Nephron (organoid): ENCODE results near the gene CCDC9.
"Not testable (repeated sequence)": the region's sequence is repeated elsewhere in the genome, so short reads cannot be mapped to it uniquely, and the experiment has no call there.

Source experiments
- H3K27ac Mint-ChIP-seq, 3 experiments: 2 replicates each; pipeline ENCODE4 v1.8.0; 2020; ENCODE audit warnings: mixed read lengths in 3 of 3, mild to moderate bottlenecking in 2 of 3, moderate library complexity in 1 of 3
- H3K27me3 Mint-ChIP-seq: 2 replicates; pipeline ENCODE4 v1.8.0; 2021; ENCODE audit warnings: low read depth, mild to moderate bottlenecking, moderate library complexity, mixed read lengths
- H3K36me3 Mint-ChIP-seq: 2 replicates; pipeline ENCODE4 v1.8.0; 2020; ENCODE audit warnings: low read depth, mixed read lengths
- H3K4me1 Mint-ChIP-seq: 2 replicates; pipeline ENCODE4 v1.8.0; 2020; ENCODE audit warnings: mixed read lengths
- H3K4me3 Mint-ChIP-seq, 3 experiments: 2 replicates each; pipeline ENCODE4 v1.8.0; 2020; ENCODE audit warnings: mild to moderate bottlenecking in 3 of 3, mixed read lengths in 3 of 3, moderate library complexity in 2 of 3
- H3K9me3 Mint-ChIP-seq: 2 replicates; pipeline ENCODE4 v1.8.0; 2020; ENCODE audit warnings: mixed read lengths
- TF ChIP-seq, protein P1 (sequence below), 3 experiments: fragments of 200-600 bp; sonication (generic); IDR thresholded peaks; one replicate each; pipeline ENCODE4 v1.5.0; 2021; ENCODE audit warnings: antibody characterized with exemption in 3 of 3; ENCODE audit not compliant: unreplicated experiment in 3 of 3

The CCDC9 gene

DNA sequence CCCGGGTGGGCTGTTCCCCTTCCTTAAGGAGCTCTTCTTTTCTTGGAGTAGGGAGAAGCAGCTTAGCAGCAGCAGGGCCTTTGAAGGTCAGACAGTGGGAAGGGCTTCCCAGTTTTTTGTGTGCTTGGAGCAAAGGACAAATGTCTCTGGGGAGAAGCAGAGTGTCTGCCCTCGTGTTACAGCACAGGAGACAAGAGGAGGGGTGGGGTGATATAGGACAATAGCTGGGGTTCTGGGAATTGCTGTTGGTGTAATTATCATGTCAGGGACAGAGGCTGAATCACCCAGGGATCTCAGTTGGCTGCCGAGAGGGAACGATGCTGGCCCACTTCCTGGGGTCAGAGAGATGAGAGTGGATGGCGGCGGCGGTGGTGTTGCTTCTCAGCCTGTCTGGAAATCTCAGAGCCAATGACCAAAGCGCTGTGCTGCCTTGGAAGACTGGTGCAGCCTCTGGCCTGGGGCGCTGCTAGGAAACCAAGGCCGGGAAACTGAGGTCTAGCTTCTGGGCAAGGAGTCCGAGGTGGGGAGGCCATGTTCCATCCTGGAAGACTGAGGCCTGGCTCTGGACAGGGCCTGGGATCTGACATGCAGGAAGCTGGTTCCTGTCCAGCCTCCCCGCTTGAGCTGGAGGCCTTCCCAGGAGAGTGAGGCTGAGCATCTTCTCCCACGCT lies 19.6 kb downstream of the CCDC9 start:
- H3K4me1 Mint-ChIP-seq, result peaks cover 27% of the 10 kb centered on the region
- H3K27me3 Mint-ChIP-seq, result peaks cover 12% of the 10 kb centered on the region
- no peaks in the 10 kb centered on the region for H3K9me3 Mint-ChIP-seq
- H3K4me3 Mint-ChIP-seq, result peak overlapping the region; percentile 90 to 97 (median 91)
- peaks cover 9% of the 10 kb centered on the region for H3K36me3 Mint-ChIP-seq
- TF ChIP-seq, protein P1, sequence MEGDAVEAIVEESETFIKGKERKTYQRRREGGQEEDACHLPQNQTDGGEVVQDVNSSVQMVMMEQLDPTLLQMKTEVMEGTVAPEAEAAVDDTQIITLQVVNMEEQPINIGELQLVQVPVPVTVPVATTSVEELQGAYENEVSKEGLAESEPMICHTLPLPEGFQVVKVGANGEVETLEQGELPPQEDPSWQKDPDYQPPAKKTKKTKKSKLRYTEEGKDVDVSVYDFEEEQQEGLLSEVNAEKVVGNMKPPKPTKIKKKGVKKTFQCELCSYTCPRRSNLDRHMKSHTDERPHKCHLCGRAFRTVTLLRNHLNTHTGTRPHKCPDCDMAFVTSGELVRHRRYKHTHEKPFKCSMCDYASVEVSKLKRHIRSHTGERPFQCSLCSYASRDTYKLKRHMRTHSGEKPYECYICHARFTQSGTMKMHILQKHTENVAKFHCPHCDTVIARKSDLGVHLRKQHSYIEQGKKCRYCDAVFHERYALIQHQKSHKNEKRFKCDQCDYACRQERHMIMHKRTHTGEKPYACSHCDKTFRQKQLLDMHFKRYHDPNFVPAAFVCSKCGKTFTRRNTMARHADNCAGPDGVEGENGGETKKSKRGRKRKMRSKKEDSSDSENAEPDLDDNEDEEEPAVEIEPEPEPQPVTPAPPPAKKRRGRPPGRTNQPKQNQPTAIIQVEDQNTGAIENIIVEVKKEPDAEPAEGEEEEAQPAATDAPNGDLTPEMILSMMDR (IDR thresholded peaks at IDR 0.05; ENCODE audit: unreplicated experiment in 3 of 3), result no peak
- H3K27ac Mint-ChIP-seq, result peak overlapping the region; percentile 86 to 92 (median 89)

DNA sequence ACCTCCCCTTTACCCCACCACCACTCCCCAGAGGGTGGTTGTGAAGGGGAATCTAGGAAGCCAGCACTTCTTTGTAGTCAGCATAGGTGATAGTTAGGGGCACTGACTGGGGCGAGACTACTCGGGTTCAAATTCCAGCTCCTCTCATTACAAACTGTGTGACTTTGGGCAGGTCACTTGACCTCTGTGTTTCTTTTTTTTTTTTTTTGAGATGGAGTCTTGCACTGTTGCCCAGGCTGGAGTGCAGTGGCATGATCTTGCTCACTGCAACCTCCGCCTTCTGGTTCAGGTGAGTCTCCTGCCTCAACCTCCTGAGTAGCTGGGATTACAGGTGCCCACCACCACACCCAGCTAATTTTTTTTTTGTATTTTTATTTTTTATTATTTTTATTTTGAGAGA lies 20.2 kb downstream of the CCDC9 start:
- H3K9me3 Mint-ChIP-seq, H3K36me3 Mint-ChIP-seq: not testable (repeated sequence)
- H3K4me1 Mint-ChIP-seq, result peaks cover 27% of the 10 kb centered on the region
- H3K4me3 Mint-ChIP-seq, result peak overlapping the region; percentile 90 to 97 (median 91)
- H3K27me3 Mint-ChIP-seq, result peaks cover 12% of the 10 kb centered on the region
- peak overlapping the region in 2 of 3 experiments; percentile 86 to 92 for H3K27ac Mint-ChIP-seq

GRCh38 chr19:47280183-47280797 lies 24.0 kb downstream of the CCDC9 start:
- TF ChIP-seq, protein P1 (IDR thresholded peaks at IDR 0.05; ENCODE audit: unreplicated experiment in 3 of 3), result peak in 1 of 3 experiments; percentile 25
- Mint-ChIP-seq H3K9me3 (no peaks in the 10 kb centered on the region), H3K27me3 (peaks cover 11% of the 10 kb centered on the region), H3K27ac (no peak overlapping the region), H3K4me3 (no peak overlapping the region), H3K36me3 (peaks cover 9% of the 10 kb centered on the region), H3K4me1 (peaks cover 23% of the 10 kb centered on the region)

DNA sequence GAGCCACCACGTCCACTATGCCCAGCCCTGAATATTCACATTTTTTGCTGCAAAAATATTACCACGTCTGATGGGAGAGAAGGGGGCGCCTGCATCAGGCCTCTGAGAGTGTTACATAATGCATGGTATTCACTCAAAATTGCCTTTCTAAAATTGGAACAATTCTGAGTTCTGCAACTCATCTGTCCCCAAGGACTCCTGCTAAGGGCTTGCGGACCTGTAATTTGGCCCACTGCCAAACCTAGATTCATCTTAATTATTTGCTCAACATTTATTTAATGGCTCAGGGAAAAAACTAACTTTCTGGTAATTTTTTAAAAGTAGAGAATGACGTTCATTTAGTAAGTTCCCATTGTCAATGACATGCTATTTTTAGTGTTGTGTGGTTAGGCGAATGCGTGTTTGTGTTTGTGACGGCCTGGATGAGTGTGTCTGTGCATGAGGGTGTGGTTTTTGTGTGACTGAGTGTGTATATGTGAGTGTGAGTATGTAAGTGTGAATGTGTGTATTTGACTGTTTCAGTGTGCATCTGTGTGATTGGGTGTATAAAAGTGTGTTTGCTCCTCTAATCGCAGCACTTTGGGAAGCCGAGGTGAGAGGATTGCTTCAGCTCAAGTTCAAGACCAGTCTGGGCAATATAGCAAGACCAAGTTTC lies 27.2 kb downstream of the CCDC9 start:
- Mint-ChIP-seq H3K4me3 (no peak overlapping the region), H3K36me3 (no peaks in the 10 kb centered on the region), H3K27me3 (peaks cover 4% of the 10 kb centered on the region), H3K27ac (no peak overlapping the region), H3K4me1 (peaks cover 5% of the 10 kb centered on the region), H3K9me3 (no peaks in the 10 kb centered on the region)
- TF ChIP-seq, protein P1 (IDR thresholded peaks at IDR 0.05; ENCODE audit: unreplicated experiment in 3 of 3), result no peak

GRCh38 chr19:47284324-47284899 lies 28.1 kb downstream of the CCDC9 start:
- Mint-ChIP-seq H3K36me3 (no peaks in the 10 kb centered on the region), H3K27me3 (peaks cover 4% of the 10 kb centered on the region), H3K9me3 (no peaks in the 10 kb centered on the region), H3K4me1 (peaks cover 8% of the 10 kb centered on the region), H3K4me3 (no peak overlapping the region), H3K27ac (peak overlapping the region in 1 of 3 experiments; percentile 20)
- TF ChIP-seq, protein P1 (IDR thresholded peaks at IDR 0.05; ENCODE audit: unreplicated experiment in 3 of 3), result peak; percentile 68 to 85 (median 77)

DNA sequence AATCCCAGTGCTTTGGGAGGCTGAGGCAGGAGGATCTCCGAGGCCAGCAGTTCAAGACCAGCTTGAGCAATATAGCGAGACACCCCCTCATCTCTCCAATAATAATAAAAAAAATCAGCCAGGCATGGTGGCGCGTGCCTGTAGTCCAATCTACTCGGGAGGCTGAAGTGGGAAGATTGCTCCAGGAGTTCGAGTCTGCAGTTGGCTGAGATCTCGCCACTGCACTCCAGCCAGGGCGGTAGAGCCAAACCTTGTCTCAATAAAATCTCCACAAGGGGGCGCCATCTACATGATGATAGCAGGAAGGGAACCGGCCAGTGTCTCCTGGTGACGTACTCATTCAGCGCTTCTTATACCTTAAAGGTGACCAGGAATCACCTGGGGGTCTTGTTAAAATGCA lies 39.7 kb downstream of the CCDC9 start:
- TF ChIP-seq, protein P1 (IDR thresholded peaks at IDR 0.05; ENCODE audit: unreplicated experiment in 3 of 3), result peak; percentile 68 to 71 (median 70)
- Mint-ChIP-seq H3K27me3 (peaks cover 12% of the 10 kb centered on the region), H3K4me3 (no peak overlapping the region), H3K4me1 (no peaks in the 10 kb centered on the region), H3K36me3 (peaks cover 4% of the 10 kb centered on the region), H3K9me3 (no peaks in the 10 kb centered on the region), H3K27ac (no peak overlapping the region)

GRCh38 chr19:47300867-47301266 lies 44.5 kb downstream of the CCDC9 start:
- H3K27me3 Mint-ChIP-seq, result peaks cover 13% of the 10 kb centered on the region
- H3K9me3 Mint-ChIP-seq, H3K36me3 Mint-ChIP-seq, H3K4me1 Mint-ChIP-seq, H3K27ac Mint-ChIP-seq, H3K4me3 Mint-ChIP-seq: not testable (repeated sequence)
